HG03159 (cell line): ENCODE results near the gene TLE1.
"Not testable (repeated sequence)": the region's sequence is repeated elsewhere in the genome, so short reads cannot be mapped to it uniquely, and the experiment has no call there.

Experiments used
- ATAC-seq: cut with Tn5 transposase; IDR thresholded peaks from one replicate; pipeline ENCODE4 v1.9.1; 2021; ENCODE audit warnings: mild to moderate bottlenecking, moderate library complexity; ENCODE audit not compliant: unreplicated experiment

Gene TLE1

GRCh38 chr9:81602887-81603680 is 86.3 kb downstream of the TLE1 start:
- ATAC-seq = no peak

GRCh38 chr9:81601639-81602623 is 87.4 kb downstream of the TLE1 start:
- ATAC-seq = no peak

GRCh38 chr9:81600631-81601030 is 88.7 kb downstream of the TLE1 start:
- no peak for ATAC-seq

- no peak for ATAC-seq
Observed at GRCh38 chr9:81599837-81600236, 89.5 kb downstream of the TLE1 start.

- ATAC-seq = no peak
Observed at GRCh38 chr9:81598811-81599210, 90.5 kb downstream of the TLE1 start.

GRCh38 chr9:81598123-81598497 is 91.2 kb downstream of the TLE1 start:
- no peak for ATAC-seq

- no peak for ATAC-seq
Observed at GRCh38 chr9:81597419-81598122, 91.8 kb downstream of the TLE1 start.

- ATAC-seq = no peak
Observed at GRCh38 chr9:81596679-81597418, 92.5 kb downstream of the TLE1 start.

- no peak for ATAC-seq
Observed at GRCh38 chr9:81595887-81596543, 93.3 kb downstream of the TLE1 start.

- not testable (repeated sequence) for ATAC-seq
Observed at GRCh38 chr9:81595293-81595692, 94.1 kb downstream of the TLE1 start.

GRCh38 chr9:81594415-81594814 is 94.9 kb downstream of the TLE1 start:
- ATAC-seq = no peak

- ATAC-seq = no peak
Observed at GRCh38 chr9:81592887-81593266, 96.5 kb downstream of the TLE1 start.

- ATAC-seq = no peak
Observed at GRCh38 chr9:81591791-81592190, 97.6 kb downstream of the TLE1 start.

GRCh38 chr9:81590688-81591087 is 98.7 kb downstream of the TLE1 start:
- ATAC-seq = no peak

- no peak for ATAC-seq
Observed at GRCh38 chr9:81589819-81590218, 99.5 kb downstream of the TLE1 start.

- no peak for ATAC-seq
Observed at GRCh38 chr9:81589392-81589791, 100.0 kb downstream of the TLE1 start.

- no peak for ATAC-seq
Observed at GRCh38 chr9:81588148-81588871, 101.0 kb downstream of the TLE1 start.

GRCh38 chr9:81586786-81587185 is 102.6 kb downstream of the TLE1 start:
- ATAC-seq = no peak

- no peak for ATAC-seq
Observed at GRCh38 chr9:81585191-81585763, 104.1 kb downstream of the TLE1 start.
